H9 (cell line): ENCODE results near the gene KIF3B. TPM values are rescaled to one million over a fixed set of nuclear protein-coding genes. Genes with fewer than 3 reads are reported as not detected.

ENCODE experiments used
- DNase-seq: peaks from one replicate; pipeline ENCODE4 v3.0.0-alpha.2; 2017
- H2AFZ ChIP-seq: one replicate; pipeline ENCODE4 v1.6.1; 2013; ENCODE audit warnings: mild to moderate bottlenecking, low read length, control low read depth, moderate library complexity
- H2AK5ac ChIP-seq: 2 replicates; pipeline ENCODE4 v1.6.1; 2013; ENCODE audit warnings: low read length, control low read depth, mixed read lengths; ENCODE audit not compliant: insufficient read length
- H2BK120ac ChIP-seq: one replicate; pipeline ENCODE4 v1.6.1; 2013; ENCODE audit warnings: low read depth, mild to moderate bottlenecking, low read length, control low read depth, inconsistent platforms; ENCODE audit not compliant: poor library complexity, severe bottlenecking
- H2BK12ac ChIP-seq: 2 replicates; pipeline ENCODE4 v1.6.1; 2013; ENCODE audit warnings: low read length, control low read depth, mixed read lengths, low read depth; ENCODE audit not compliant: insufficient read length
- H2BK15ac ChIP-seq: 2 replicates; pipeline ENCODE4 v1.6.1; 2013; ENCODE audit warnings: low read depth, low read length, control low read depth
- H2BK20ac ChIP-seq: one replicate; pipeline ENCODE4 v1.6.1; 2013; ENCODE audit warnings: low read depth, mild to moderate bottlenecking, low read length, control low read depth, inconsistent platforms; ENCODE audit not compliant: poor library complexity, severe bottlenecking
- H2BK5ac ChIP-seq: 2 replicates; pipeline ENCODE4 v1.6.1; 2013; ENCODE audit warnings: low read length, control low read depth, mixed read lengths; ENCODE audit not compliant: insufficient read length
- H3K14ac ChIP-seq: 2 replicates; pipeline ENCODE4 v1.6.1; 2013; ENCODE audit warnings: low read length, control low read depth; ENCODE audit not compliant: insufficient read depth
- H3K18ac ChIP-seq: 2 replicates; pipeline ENCODE4 v1.6.1; 2013; ENCODE audit warnings: low read depth, mild to moderate bottlenecking, mixed read lengths, low read length, control low read depth; ENCODE audit not compliant: insufficient read length
- H3K23ac ChIP-seq: 2 replicates; pipeline ENCODE4 v1.6.1; 2013; ENCODE audit warnings: low read length, control low read depth, mixed read lengths, low read depth; ENCODE audit not compliant: insufficient read length
- H3K23me2 ChIP-seq: 2 replicates; pipeline ENCODE4 v1.6.1; 2013; ENCODE audit warnings: low read depth, mild to moderate bottlenecking, mixed read lengths, low read length, control low read depth; ENCODE audit not compliant: insufficient read length, poor library complexity, severe bottlenecking
- H3K27ac ChIP-seq: 2 replicates; pipeline ENCODE4 v1.5.1; 2013; ENCODE audit warnings: low read length, control low read depth, mixed read lengths, low read depth; ENCODE audit not compliant: insufficient read length
- H3K27me3 ChIP-seq: 2 replicates; pipeline ENCODE4 v1.6.1; 2013; ENCODE audit warnings: low read length, control low read depth, inconsistent platforms; ENCODE audit not compliant: insufficient read depth
- H3K4ac ChIP-seq: 2 replicates; pipeline ENCODE4 v1.6.1; 2013; ENCODE audit warnings: low read depth, mild to moderate bottlenecking, control low read depth, inconsistent platforms, low read length, moderate library complexity
- H3K4me1 ChIP-seq: 2 replicates; pipeline ENCODE4 v1.6.1; 2013; ENCODE audit warnings: low read length, control low read depth, inconsistent platforms; ENCODE audit not compliant: insufficient read depth
- H3K4me2 ChIP-seq: 2 replicates; pipeline ENCODE4 v1.6.1; 2013; ENCODE audit warnings: low read length, control low read depth, mixed read lengths; ENCODE audit not compliant: insufficient read length, insufficient read depth
- H3K56ac ChIP-seq: 2 replicates; pipeline ENCODE4 v1.6.1; 2013; ENCODE audit warnings: low read depth, mild to moderate bottlenecking, mixed read lengths, low read length, control low read depth; ENCODE audit not compliant: insufficient read length
- H3K79me1 ChIP-seq: 2 replicates; pipeline ENCODE4 v1.6.1; 2013; ENCODE audit warnings: low read depth, mild to moderate bottlenecking, moderate library complexity, low read length, control low read depth, inconsistent platforms; ENCODE audit not compliant: insufficient read depth, poor library complexity, severe bottlenecking
- H3K79me2 ChIP-seq: 2 replicates; pipeline ENCODE4 v1.6.1; 2013; ENCODE audit warnings: low read length, control low read depth, inconsistent platforms; ENCODE audit not compliant: insufficient read depth
- H3K9ac ChIP-seq: 2 replicates; pipeline ENCODE4 v1.6.1; 2013; ENCODE audit warnings: low read length, control low read depth, mixed read lengths; ENCODE audit not compliant: insufficient read length; ENCODE audit errors: extremely low read depth
- H3K9me3 ChIP-seq: one replicate; pipeline ENCODE4 v1.6.1; 2013; ENCODE audit warnings: low read depth, low read length, inconsistent platforms; ENCODE audit not compliant: control insufficient read depth
- H3T11ph ChIP-seq: one replicate; pipeline ENCODE4 v1.6.1; 2013; ENCODE audit warnings: mild to moderate bottlenecking, low read length, control low read depth, inconsistent platforms
- H4K20me1 ChIP-seq: one replicate; pipeline ENCODE4 v1.6.1; 2013; ENCODE audit not compliant: control insufficient read depth, insufficient read length, insufficient read depth
- H4K5ac ChIP-seq: 2 replicates; pipeline ENCODE4 v1.6.1; 2013; ENCODE audit warnings: low read depth, mild to moderate bottlenecking, mixed read lengths, low read length, control low read depth; ENCODE audit not compliant: insufficient read length
- H4K8ac ChIP-seq: replicated peaks from 2 replicates; pipeline ENCODE4 v1.6.1; 2013; ENCODE audit warnings: low read length, control low read depth, mixed read lengths, low read depth; ENCODE audit not compliant: insufficient read length
- H4K91ac ChIP-seq: 2 replicates; pipeline ENCODE4 v1.6.1; 2013; ENCODE audit warnings: low read depth, mild to moderate bottlenecking, moderate library complexity, mixed read lengths, low read length, control low read depth; ENCODE audit not compliant: insufficient read length
- H3K27ac Mint-ChIP-seq, 3 experiments: 2 replicates in 2 of 3; 3 replicates in 1 of 3; pipeline ENCODE4 v1.8.0; 2020 to 2021; ENCODE audit warnings: mixed read lengths in 3 of 3, mild to moderate bottlenecking in 1 of 3, moderate library complexity in 1 of 3
- H3K27me3 Mint-ChIP-seq: 2 replicates; pipeline ENCODE4 v1.8.0; 2021; ENCODE audit warnings: low read depth, mild to moderate bottlenecking, moderate library complexity, mixed read lengths
- H3K36me3 Mint-ChIP-seq, 3 experiments: 2 replicates in 2 of 3; 3 replicates in 1 of 3; pipeline ENCODE4 v1.8.0; 2020 to 2021; ENCODE audit warnings: low read depth in 3 of 3, mixed read lengths in 3 of 3; ENCODE audit not compliant: insufficient read depth in 1 of 3
- H3K4me1 Mint-ChIP-seq, 2 experiments: 2 replicates each; pipeline ENCODE4 v1.8.0; 2020; ENCODE audit warnings: mixed read lengths in 2 of 2
- H3K4me3 Mint-ChIP-seq, 2 experiments: 2 replicates in 1 of 2; 3 replicates in 1 of 2; pipeline ENCODE4 v1.8.0; 2020 to 2021; ENCODE audit warnings: mild to moderate bottlenecking in 2 of 2, mixed read lengths in 2 of 2, moderate library complexity in 1 of 2
- H3K9me3 Mint-ChIP-seq, 2 experiments: 2 replicates in 1 of 2; 3 replicates in 1 of 2; pipeline ENCODE4 v1.8.0; 2020; ENCODE audit warnings: mild to moderate bottlenecking in 2 of 2, mixed read lengths in 2 of 2, moderate library complexity in 1 of 2
- WGBS: extraction: QIAGEN DNeasy Blood & Tissue Kit; methylation state at CpG from one replicate; pipeline ENCODE4 v1.1.7; 2013; ENCODE audit warnings: missing lambda C conversion rate, low lambda C conversion rate, mixed read lengths; ENCODE audit not compliant: insufficient read length; ENCODE audit errors: extremely low coverage; 5-methylcytosine and 5-hydroxymethylcytosine counted together
- total RNA-seq: library from RNA; stranded (reverse); gene quantifications from 2 replicates; pipeline ENCODE4 v1.2.1, GENCODE V29; 2021
- TF ChIP-seq, protein P1 (sequence below): fragments of 200-600 bp; sonication (generic); conservative IDR thresholded peaks from 3 replicates; pipeline ENCODE4 v1.8.0; 2021; ENCODE audit warnings: antibody characterized with exemption, mild to moderate bottlenecking

Gene KIF3B
- total RNA-seq, 1 experiment from 2014 or later, result 29.7 TPM

DNA sequence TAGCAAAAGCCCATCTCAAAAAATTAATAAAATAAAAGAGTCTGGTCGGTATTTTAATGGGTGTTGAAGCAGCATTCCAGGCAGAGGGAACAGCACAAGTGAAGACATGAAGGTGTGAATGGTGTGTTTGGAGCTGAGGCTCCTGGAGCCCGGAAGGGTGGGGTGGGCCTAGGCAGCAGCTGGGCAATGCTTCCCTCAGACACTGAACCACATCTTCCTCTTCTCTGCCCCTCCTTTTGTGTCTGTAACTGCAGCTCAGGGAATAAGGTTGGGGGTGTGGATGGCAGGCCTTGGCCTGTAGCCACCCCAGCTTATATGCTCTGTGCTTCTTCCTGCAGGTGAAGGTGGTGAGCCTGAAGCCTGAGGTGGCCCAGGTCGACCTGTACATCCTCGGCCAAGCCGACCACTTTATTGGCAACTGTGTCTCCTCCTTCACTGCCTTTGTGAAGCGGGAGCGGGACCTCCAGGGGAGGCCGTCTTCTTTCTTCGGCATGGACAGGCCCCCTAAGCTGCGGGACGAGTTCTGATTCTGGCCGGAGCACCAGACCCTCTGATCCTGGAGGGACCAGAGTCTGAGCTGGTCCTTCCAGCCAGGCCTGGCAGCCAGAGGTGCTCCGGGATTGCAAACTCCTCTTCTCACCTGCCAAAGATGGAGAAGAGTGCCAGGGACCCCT lies 43.2 kb upstream of the KIF3B start:
- Histone ChIP-seq H3K23ac (no peak overlapping the region), H2BK12ac (no peak overlapping the region), H4K20me1 (no peaks in the 10 kb centered on the region), H4K5ac (no peak overlapping the region), H3K79me1 (no peaks in the 10 kb centered on the region), H3K23me2 (no peaks in the 10 kb centered on the region), H4K8ac (no peak overlapping the region), H3K27me3 (no peaks in the 10 kb centered on the region), H3K9me3 (no peaks in the 10 kb centered on the region), H3T11ph (no peak overlapping the region), H3K27ac (no peak overlapping the region), H3K14ac (no peak overlapping the region), H3K79me2 (no peaks in the 10 kb centered on the region), H3K4me1 (no peaks in the 10 kb centered on the region), H3K9ac (no peak overlapping the region), H4K91ac (no peak overlapping the region), H2BK20ac (no peak overlapping the region), H2BK15ac (no peak overlapping the region), H3K4me2 (no peak overlapping the region), H2BK120ac (no peak overlapping the region), H2AFZ (no peak overlapping the region), H2AK5ac (no peak overlapping the region), H2BK5ac (no peak overlapping the region), H3K18ac (no peak overlapping the region), H3K56ac (no peak overlapping the region), H3K4ac (no peak overlapping the region)
- H3K4me3 Mint-ChIP-seq, result no peak overlapping the region
- H3K36me3 Mint-ChIP-seq, result peaks cover 27 to 59% (median 55%) of the 10 kb centered on the region in 3 experiments; a peak in 6 of 7 replicates
- peaks cover 7 to 8% of the 10 kb centered on the region in 2 experiments for H3K4me1 Mint-ChIP-seq
- no peak for DNase-seq
- no peaks in the 10 kb centered on the region; the same call in 1 of the 2 replicates for H3K27me3 Mint-ChIP-seq
- no peaks in the 10 kb centered on the region for H3K9me3 Mint-ChIP-seq
- WGBS, result no CpG with 5 or more reads among the region's 13 CpGs
- H3K27ac Mint-ChIP-seq, result no peak overlapping the region
- TF ChIP-seq, protein P1, sequence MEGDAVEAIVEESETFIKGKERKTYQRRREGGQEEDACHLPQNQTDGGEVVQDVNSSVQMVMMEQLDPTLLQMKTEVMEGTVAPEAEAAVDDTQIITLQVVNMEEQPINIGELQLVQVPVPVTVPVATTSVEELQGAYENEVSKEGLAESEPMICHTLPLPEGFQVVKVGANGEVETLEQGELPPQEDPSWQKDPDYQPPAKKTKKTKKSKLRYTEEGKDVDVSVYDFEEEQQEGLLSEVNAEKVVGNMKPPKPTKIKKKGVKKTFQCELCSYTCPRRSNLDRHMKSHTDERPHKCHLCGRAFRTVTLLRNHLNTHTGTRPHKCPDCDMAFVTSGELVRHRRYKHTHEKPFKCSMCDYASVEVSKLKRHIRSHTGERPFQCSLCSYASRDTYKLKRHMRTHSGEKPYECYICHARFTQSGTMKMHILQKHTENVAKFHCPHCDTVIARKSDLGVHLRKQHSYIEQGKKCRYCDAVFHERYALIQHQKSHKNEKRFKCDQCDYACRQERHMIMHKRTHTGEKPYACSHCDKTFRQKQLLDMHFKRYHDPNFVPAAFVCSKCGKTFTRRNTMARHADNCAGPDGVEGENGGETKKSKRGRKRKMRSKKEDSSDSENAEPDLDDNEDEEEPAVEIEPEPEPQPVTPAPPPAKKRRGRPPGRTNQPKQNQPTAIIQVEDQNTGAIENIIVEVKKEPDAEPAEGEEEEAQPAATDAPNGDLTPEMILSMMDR, result no peak
